GM23338 (cell line): Measurements from ENCODE around the gene HES7.

Experiments
- CREB1 ChIP-seq: fragments of 250-450 bp; sonication (Bioruptor Pico); IDR thresholded peaks from 2 replicates; pipeline ENCODE4 v1.5.0; 2020; ENCODE audit warnings: low read depth, mild to moderate bottlenecking, moderate library complexity
- CTCF ChIP-seq, 2 experiments: fragments of 200-600 bp in 1 of 2; sonication (generic) in 1 of 2; conservative IDR thresholded peaks; 2 replicates each; pipeline versions ENCODE4 v1.5.1 to v1.6.1; 2016 to 2017; ENCODE audit warnings: antibody characterized with exemption in 2 of 2, low read depth in 2 of 2, mild to moderate bottlenecking in 2 of 2, moderate library complexity in 1 of 2
- ETS1 ChIP-seq: IDR thresholded peaks from 2 replicates; pipeline ENCODE4 v1.6.1; 2016; ENCODE audit warnings: antibody characterized with exemption
- EZH2 ChIP-seq: fragments of 200-600 bp; sonication (generic); IDR thresholded peaks from one replicate; pipeline ENCODE4 v1.8.0; 2017; ENCODE audit warnings: antibody characterized with exemption, mild to moderate bottlenecking, low read depth; ENCODE audit not compliant: unreplicated experiment
- EZH2phosphoT487 ChIP-seq: fragments of 200-600 bp; sonication (generic); IDR thresholded peaks from one replicate; pipeline ENCODE4 v1.8.1; 2018; ENCODE audit warnings: antibody characterized with exemption; ENCODE audit not compliant: unreplicated experiment
- JUNB ChIP-seq: IDR thresholded peaks from one replicate; pipeline ENCODE4 v1.6.1; 2016; ENCODE audit warnings: antibody characterized with exemption; ENCODE audit not compliant: unreplicated experiment
- POLR2AphosphoS5 ChIP-seq: IDR thresholded peaks from 2 replicates; pipeline ENCODE4 v1.6.1; 2016; ENCODE audit warnings: antibody characterized with exemption, low read depth
- REST ChIP-seq: IDR thresholded peaks from one replicate; pipeline ENCODE4 v1.6.1; 2018; ENCODE audit warnings: antibody characterized with exemption; ENCODE audit not compliant: unreplicated experiment
- ZNF331 ChIP-seq: fragments of 250-450 bp; sonication (Bioruptor Pico); IDR thresholded peaks from 2 replicates; pipeline ENCODE4 v1.5.0; 2020; ENCODE audit warnings: low read depth, mild to moderate bottlenecking, moderate library complexity

GRCh38 chr17:8163978-8164814 is 40.3 kb upstream of the HES7 start:
- TF ChIP-seq REST (no peak), CTCF (conservative IDR thresholded peaks at IDR 0.05; ENCODE audit: low read depth in 2 of 2) (no peak), CREB1 (CRISPR knock-in tag) (no peak), EZH2 (no peak), EZH2phosphoT487 (no peak), JUNB (no peak), ZNF331 (no peak), POLR2AphosphoS5 (no peak), ETS1 (no peak)
